Activated T-cell treated with anti-CD3 and anti-CD28 coated beads, Interleukin-2, amount 50 U/mL, for 24 hours (primary cell): ENCODE data around the gene FBXO28.
A peak's percentile ranks its signal among the peaks of the same experiment; 100 is the strongest.

Source experiments
- DNase-seq: peaks from one replicate; pipeline ENCODE4 v3.0.0-alpha.2; 2020
- H3K27ac Mint-ChIP-seq: 2 replicates; pipeline ENCODE4 v1.8.0; 2020; ENCODE audit warnings: mild to moderate bottlenecking, mixed read lengths
- H3K27me3 Mint-ChIP-seq: 2 replicates; pipeline ENCODE4 v1.8.0; 2020; ENCODE audit warnings: mixed read lengths
- H3K36me3 Mint-ChIP-seq: 2 replicates; pipeline ENCODE4 v1.8.0; 2020; ENCODE audit warnings: low read depth, mixed read lengths
- H3K4me1 Mint-ChIP-seq: 2 replicates; pipeline ENCODE4 v1.8.0; 2020; ENCODE audit warnings: low read depth, mixed read lengths
- H3K4me3 Mint-ChIP-seq: 2 replicates; pipeline ENCODE4 v1.8.0; 2020; ENCODE audit warnings: mild to moderate bottlenecking, moderate library complexity, mixed read lengths
- H3K9me3 Mint-ChIP-seq: 2 replicates; pipeline ENCODE4 v1.8.0; 2020; ENCODE audit warnings: mixed read lengths

Gene FBXO28

DNA sequence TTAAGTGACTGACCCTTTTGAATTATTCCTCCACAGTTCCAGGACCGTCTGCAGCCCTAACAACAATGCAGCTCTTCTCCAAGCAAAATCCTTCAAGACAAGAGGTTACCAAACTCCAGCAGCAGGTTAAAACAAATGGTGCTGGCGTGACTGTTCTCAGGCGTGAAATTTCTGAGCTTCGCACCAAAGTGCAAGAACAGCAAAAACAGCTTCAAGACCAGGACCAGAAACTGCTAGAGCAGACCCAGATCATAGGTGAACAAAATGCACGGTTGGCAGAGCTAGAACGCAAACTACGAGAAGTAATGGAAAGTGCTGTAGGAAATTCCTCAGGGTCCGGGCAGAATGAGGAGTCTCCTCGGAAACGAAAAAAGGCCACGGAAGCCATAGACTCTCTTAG lies 43.4 kb downstream of the FBXO28 start:
- Mint-ChIP-seq H3K27ac (no peak overlapping the region), H3K36me3 (peaks cover 72% of the 10 kb centered on the region), H3K4me1 (no peaks in the 10 kb centered on the region), H3K27me3 (no peaks in the 10 kb centered on the region), H3K9me3 (no peaks in the 10 kb centered on the region), H3K4me3 (no peak overlapping the region)
- DNase-seq, result no peak

DNA sequence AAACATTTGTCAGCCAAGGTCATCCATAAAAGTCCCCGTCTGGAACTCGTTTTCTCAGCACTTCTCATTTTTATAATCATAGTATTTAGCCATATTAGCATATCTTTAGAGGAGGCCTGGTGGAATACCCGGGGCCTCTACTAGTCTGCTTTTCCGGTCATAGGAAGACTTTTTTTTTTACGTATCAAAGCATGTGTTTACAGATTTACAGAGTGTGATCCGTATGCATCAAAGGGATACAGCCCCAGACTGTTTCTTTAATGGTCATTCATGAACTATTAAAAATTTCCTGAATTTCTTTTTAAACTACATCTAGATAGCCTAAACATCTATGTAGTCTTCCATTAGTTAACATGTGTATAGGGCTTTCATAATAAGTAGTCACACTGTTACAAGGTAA lies 45.6 kb downstream of the FBXO28 start:
- no peak for DNase-seq
- Mint-ChIP-seq H3K27ac (no peak overlapping the region), H3K27me3 (no peaks in the 10 kb centered on the region), H3K4me3 (no peak overlapping the region), H3K4me1 (no peaks in the 10 kb centered on the region), H3K36me3 (peaks cover 60% of the 10 kb centered on the region), H3K9me3 (no peaks in the 10 kb centered on the region)

DNA sequence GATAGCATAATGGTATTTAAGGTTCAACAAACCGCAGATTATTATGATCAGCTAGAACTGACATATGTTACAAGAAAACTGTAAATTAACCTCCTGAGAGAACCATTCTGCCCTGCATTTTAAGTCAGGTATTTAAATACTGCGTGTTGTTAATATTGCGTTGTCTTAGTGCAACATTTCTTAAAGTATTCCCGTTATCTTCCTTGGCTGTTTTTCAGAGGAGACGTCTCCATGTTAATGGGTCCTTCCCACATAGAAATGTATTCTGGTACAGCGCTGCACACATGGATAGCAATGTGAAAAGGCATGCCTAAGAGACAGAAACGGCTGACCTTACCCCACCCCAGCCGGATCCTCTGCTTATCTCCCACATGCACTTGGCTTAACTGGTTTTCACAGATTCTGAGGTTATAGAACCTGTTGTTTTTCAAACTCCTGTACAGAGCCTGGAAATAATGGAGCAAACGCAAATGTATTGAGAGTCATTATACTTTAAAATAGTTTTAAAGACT lies 46.3 kb downstream of the FBXO28 start:
- Mint-ChIP-seq H3K9me3 (no peaks in the 10 kb centered on the region), H3K27me3 (no peaks in the 10 kb centered on the region), H3K27ac (no peak overlapping the region), H3K4me3 (no peak overlapping the region), H3K4me1 (no peaks in the 10 kb centered on the region), H3K36me3 (peaks cover 60% of the 10 kb centered on the region)
- DNase-seq, result no peak

DNA sequence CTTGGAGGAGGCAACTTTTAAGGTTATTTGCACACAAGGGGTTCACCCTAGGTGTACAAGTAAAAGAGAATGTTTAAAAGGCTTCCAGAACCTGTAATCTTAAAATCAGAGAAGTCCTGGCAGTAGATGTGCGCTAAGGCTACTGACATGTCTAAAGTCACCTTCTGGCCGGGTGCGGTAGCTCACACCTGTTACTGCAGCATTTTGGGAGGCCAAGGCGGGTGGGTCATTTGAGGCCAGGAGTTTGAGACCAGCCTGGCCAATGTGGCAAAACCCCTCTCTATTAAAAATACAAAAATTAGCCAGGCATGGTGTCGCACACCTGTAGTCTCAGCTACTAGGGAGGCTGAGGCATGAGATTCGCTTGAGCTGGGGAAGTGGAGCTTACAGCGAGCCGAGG lies 48.9 kb downstream of the FBXO28 start:
- H3K27me3 Mint-ChIP-seq, result no peaks in the 10 kb centered on the region
- no peak overlapping the region for H3K4me3 Mint-ChIP-seq
- no peak overlapping the region for H3K27ac Mint-ChIP-seq
- H3K4me1 Mint-ChIP-seq, result no peaks in the 10 kb centered on the region
- no peak for DNase-seq
- H3K9me3 Mint-ChIP-seq, result no peaks in the 10 kb centered on the region
- peaks cover 39% of the 10 kb centered on the region for H3K36me3 Mint-ChIP-seq

DNA sequence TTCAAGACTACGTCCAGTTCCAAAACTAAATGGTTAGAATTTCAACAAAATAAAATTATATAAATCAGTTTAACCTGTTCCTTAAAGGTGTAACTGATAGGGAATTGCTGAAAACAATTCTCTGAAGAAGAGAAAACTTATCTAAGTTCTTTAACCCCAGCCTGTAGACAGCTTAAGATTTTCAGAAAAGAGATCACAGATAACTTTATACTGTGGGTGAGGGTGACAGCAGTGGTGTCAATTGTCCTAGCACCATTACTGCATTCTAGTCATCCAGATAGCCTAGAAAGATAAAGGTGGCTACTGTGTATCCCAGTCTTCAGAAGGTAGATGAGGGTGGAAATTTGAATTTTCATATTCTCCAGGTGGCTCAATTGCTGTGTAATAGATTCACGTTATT lies 49.4 kb downstream of the FBXO28 start:
- Mint-ChIP-seq H3K4me1 (no peaks in the 10 kb centered on the region), H3K4me3 (no peak overlapping the region), H3K27me3 (no peaks in the 10 kb centered on the region), H3K36me3 (peaks cover 33% of the 10 kb centered on the region), H3K27ac (no peak overlapping the region), H3K9me3 (no peaks in the 10 kb centered on the region)
- no peak for DNase-seq

DNA sequence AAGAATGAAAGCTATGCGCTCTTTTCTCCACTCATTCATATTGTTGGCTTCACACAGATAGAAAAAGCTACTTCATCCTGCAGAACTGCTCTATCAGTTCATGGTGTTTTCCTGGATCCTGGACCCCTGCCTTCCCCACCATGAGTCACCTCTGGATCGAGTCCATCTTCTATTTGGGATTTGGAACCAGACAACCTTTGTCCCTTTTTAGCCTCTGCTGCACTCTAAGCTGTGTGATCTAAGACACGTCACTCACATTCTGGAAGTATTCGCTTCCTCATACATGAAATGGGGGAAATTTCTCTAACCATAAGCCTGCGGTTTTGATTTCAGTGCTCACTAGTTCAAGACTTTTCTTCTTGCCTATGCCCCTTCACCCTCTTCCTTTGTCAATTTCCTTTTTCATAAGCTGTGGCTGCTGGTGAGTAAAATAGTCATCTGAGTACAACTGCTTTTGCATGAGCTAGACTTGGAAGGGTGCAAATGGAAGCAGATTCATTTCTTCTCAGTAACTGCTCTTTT lies 55.0 kb downstream of the FBXO28 start:
- H3K27me3 Mint-ChIP-seq, result no peaks in the 10 kb centered on the region
- H3K9me3 Mint-ChIP-seq, result peaks cover 11% of the 10 kb centered on the region
- peak overlapping the region; percentile 63 for H3K27ac Mint-ChIP-seq
- H3K36me3 Mint-ChIP-seq, result peaks cover 4% of the 10 kb centered on the region
- DNase-seq, result no peak
- peaks cover 29% of the 10 kb centered on the region for H3K4me1 Mint-ChIP-seq
- H3K4me3 Mint-ChIP-seq, result peak overlapping the region; percentile 5

DNA sequence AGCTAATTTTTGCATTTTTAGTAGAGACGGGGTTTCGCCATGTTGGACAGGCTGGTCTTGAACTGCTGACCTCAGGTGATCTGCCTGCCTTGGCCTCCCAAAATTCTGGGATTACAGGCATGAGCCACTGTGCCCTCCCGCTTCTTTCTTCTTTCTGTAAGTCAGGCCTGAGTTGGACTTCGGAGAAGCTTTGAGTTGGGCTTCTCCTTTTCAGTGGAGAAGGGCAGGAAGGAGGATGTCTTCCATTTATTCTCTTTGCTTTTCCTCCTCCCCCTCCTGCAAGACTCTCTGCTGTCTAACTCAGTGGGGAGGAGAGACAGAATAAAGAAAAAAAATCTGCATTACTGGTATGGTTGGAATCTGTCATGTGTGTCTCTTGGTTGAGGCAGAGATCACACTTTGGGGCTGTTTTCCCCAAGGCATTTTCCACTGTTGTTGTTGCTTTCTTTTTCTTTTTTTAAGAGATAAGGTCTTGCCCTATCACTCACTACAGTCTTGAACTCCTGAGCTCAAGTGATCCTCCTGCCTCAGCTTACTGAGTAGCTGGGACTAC lies 55.9 kb downstream of the FBXO28 start:
- Mint-ChIP-seq H3K27ac (no peak overlapping the region), H3K4me3 (peak overlapping the region; percentile 4), H3K4me1 (peaks cover 29% of the 10 kb centered on the region), H3K9me3 (peaks cover 11% of the 10 kb centered on the region), H3K36me3 (peaks cover 4% of the 10 kb centered on the region), H3K27me3 (no peaks in the 10 kb centered on the region)
- no peak for DNase-seq

DNA sequence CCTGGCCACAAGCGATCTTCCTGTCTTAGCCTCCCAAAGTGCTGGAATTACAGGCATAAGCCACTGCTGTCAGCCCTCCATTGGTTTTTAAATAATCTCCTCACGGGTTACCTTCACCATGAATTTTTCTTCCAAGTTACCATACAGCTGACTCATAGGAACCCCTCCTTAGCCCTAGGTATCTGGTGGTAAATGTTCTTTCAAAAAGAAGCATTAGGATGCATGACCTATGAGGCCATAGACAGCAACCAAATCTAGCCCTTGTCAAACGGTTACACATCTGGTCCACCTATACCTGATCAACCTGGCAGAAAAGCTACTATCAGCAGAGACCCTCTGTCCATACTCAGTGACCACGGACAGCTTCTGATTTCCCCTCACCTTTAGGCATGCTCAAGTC lies 56.4 kb downstream of the FBXO28 start:
- H3K27me3 Mint-ChIP-seq, result no peaks in the 10 kb centered on the region
- H3K4me3 Mint-ChIP-seq, result no peak overlapping the region
- no peak for DNase-seq
- peaks cover 30% of the 10 kb centered on the region for H3K4me1 Mint-ChIP-seq
- H3K9me3 Mint-ChIP-seq, result peaks cover 11% of the 10 kb centered on the region
- H3K27ac Mint-ChIP-seq, result no peak overlapping the region
- peaks cover 4% of the 10 kb centered on the region for H3K36me3 Mint-ChIP-seq

DNA sequence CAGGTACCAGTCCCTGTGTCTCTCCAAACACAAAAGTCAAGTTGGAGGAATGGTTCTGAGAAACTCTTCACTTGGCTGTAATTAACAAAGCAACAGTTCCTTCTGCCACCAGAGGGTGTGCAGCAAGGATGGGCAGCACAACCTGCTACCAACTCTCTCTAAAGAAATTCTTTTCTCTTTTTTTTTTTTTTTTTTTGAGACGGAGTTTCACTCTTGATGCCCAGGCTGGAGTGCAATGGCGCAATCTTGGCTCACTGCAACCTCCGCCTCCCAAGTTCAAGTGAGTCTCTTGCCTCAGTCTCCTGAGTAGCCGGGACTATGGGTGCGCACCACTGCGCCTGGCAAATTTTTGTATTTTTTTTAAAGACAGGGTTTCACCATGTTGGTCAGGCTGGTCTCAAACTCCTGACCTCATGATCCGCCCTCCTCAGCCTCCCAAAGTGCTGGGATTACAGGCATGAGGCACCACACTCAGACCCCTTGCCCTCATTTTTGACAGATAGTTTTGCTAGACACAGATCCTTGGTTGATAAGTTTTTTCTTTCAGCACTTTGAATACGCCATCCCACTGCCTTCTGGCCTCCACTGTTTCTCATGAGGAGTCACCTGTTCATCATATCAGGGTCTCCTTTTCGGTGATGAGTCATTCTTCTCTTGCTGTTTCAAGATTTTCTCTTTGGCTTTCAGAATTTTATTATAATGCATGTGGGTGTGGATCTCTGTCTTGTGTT lies 57.0 kb downstream of the FBXO28 start:
- H3K36me3 Mint-ChIP-seq, result peaks cover 4% of the 10 kb centered on the region
- H3K27ac Mint-ChIP-seq, result no peak overlapping the region
- peaks cover 11% of the 10 kb centered on the region for H3K9me3 Mint-ChIP-seq
- H3K4me3 Mint-ChIP-seq, result no peak overlapping the region
- DNase-seq, result no peak
- H3K4me1 Mint-ChIP-seq, result peaks cover 33% of the 10 kb centered on the region
- no peaks in the 10 kb centered on the region for H3K27me3 Mint-ChIP-seq

DNA sequence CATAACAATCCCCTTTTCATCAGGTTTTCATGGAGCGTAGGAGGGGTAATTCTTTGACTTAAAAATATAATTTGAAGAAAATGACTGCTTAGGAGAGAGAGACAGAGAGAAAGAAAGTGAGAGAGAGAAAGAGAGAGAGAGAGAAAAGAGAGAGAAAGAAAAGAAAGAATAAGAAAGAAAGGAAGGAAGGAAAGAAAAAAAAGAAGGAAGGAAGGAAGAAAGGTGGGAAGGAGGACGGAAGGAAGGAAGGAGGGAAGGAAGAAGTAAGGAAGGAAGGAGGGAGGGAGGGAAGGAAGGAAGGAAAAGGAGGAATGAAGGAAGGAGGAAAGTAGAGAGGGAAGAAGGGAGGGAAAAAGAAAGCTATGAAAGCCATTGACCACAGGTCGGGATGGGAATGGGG lies 58.3 kb downstream of the FBXO28 start:
- Mint-ChIP-seq H3K27me3 (no peaks in the 10 kb centered on the region), H3K4me1 (peaks cover 33% of the 10 kb centered on the region), H3K4me3 (no peak overlapping the region), H3K9me3 (peaks cover 11% of the 10 kb centered on the region), H3K36me3 (peaks cover 4% of the 10 kb centered on the region), H3K27ac (no peak overlapping the region)
- DNase-seq, result no peak

DNA sequence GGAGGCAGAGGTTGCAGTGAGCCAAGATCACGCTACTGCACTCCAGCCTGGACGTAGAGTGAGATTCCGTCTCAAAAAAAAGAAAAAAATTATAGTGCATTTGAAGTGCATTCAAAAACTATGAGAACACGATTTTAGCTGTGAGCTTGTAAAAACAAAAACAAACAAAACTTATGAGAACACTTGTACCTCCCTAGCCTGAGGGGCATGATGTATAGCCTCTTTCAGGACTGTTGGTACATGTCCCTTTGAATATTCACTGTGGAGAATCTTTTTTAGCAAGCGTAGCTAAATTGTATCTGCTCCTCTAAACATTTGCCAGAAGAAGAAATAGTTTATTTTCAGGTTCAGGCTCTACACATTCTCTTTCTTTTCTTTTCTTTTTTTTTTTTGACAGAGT lies 59.6 kb downstream of the FBXO28 start:
- no peak overlapping the region for H3K4me3 Mint-ChIP-seq
- H3K27me3 Mint-ChIP-seq, result no peaks in the 10 kb centered on the region
- DNase-seq, result no peak
- no peak overlapping the region for H3K27ac Mint-ChIP-seq
- H3K9me3 Mint-ChIP-seq, result peaks cover 11% of the 10 kb centered on the region
- H3K4me1 Mint-ChIP-seq, result peaks cover 33% of the 10 kb centered on the region
- peaks cover 4% of the 10 kb centered on the region for H3K36me3 Mint-ChIP-seq

DNA sequence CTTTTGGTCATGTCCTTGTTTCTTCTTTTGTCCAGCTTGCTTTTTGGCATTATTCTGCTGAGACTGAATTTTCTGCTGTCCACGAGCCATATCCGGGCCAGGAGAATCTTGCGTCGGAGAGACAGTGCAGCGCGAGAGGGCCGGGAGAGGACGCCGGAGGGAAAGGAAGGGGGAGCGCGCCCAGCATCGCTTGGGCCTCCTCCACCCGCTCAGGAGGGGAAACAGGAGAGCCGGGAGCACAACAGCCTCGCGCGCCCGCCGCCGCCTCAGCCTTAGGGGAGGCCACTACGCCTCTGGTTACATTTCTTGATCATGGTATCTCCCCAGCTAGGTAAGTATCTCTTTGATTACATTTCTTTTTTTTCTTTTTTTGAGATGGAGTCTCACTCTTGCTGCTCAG lies 61.7 kb downstream of the FBXO28 start:
- Mint-ChIP-seq H3K4me1 (peaks cover 12% of the 10 kb centered on the region), H3K27ac (no peak overlapping the region), H3K9me3 (peaks cover 6% of the 10 kb centered on the region), H3K36me3 (peaks cover 4% of the 10 kb centered on the region), H3K27me3 (no peaks in the 10 kb centered on the region), H3K4me3 (no peak overlapping the region)
- DNase-seq, result no peak

DNA sequence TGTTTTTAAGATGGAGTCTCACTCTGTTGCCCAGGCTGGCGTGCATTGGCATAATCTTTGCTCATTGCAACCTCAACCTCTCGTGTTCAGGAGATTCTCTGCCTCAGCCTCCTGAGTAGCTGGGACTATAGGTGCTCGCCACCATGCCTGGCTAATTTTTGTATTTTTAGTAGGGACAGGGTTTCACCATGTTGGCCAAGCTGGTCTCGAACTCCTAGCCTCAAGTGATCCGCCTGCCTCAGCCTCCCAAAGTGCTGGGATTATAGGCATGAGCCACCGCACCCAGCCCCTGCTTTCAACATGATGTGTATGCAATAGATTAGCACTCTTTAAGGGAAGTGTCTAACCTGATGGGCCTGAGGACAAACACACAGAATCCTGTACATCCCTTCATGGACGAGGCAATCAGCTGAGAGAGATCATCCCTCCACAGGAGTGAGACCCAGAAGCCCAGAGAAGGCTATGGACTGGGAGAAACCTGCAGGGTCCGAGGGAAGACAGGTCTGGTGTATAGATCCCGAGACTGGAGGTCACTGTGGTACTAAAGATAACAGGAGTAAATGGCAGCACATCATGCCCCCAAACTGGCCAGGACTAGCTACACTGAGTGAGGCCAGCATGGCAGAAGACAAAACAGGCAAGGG lies 63.6 kb downstream of the FBXO28 start:
- no peak overlapping the region for H3K27ac Mint-ChIP-seq
- DNase-seq, result no peak
- H3K36me3 Mint-ChIP-seq, result no peaks in the 10 kb centered on the region
- H3K9me3 Mint-ChIP-seq, result no peaks in the 10 kb centered on the region
- peaks cover 4% of the 10 kb centered on the region for H3K27me3 Mint-ChIP-seq
- no peak overlapping the region for H3K4me3 Mint-ChIP-seq
- H3K4me1 Mint-ChIP-seq, result peaks cover 13% of the 10 kb centered on the region

DNA sequence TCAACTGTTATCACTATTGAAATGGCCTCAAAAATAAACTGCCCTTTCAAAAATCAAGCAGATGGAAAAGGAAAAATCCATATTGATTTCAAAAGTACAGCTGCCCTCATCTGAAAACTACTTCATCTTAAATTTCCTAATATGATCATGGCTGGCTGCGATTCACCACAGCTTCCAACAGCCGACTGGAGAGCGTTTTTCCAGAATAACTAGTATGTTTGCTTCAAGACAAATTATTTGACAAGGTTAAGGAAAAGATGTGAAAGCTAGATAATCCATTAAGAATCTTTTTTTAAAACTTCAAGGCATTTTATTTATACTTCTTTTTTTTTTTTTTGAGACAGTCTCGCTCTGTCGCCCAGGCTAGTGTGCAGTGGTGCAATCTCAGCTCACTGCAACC lies 65.0 kb downstream of the FBXO28 start:
- H3K36me3 Mint-ChIP-seq, result peaks cover under 1% of the 10 kb centered on the region
- no peak for DNase-seq
- no peak overlapping the region for H3K4me3 Mint-ChIP-seq
- no peak overlapping the region for H3K27ac Mint-ChIP-seq
- H3K27me3 Mint-ChIP-seq, result peaks cover 4% of the 10 kb centered on the region
- no peaks in the 10 kb centered on the region for H3K9me3 Mint-ChIP-seq
- H3K4me1 Mint-ChIP-seq, result peaks cover 16% of the 10 kb centered on the region
